Type B pancreatic cell (in vitro differentiated cells): ENCODE measurements around the gene GRIK5. TPM values are rescaled to one million over a fixed set of nuclear protein-coding genes. Genes with fewer than 3 reads are reported as not detected.

Source experiments
- DNase-seq: peaks from one replicate; pipeline ENCODE4 v3.0.0; 2021; ENCODE audit warnings: mixed read lengths; ENCODE audit not compliant: unreplicated experiment; ENCODE audit errors: extremely low spot score
- H3K27ac Mint-ChIP-seq: 2 replicates; pipeline ENCODE4 v1.8.0; 2021; ENCODE audit warnings: mild to moderate bottlenecking, mixed read lengths
- H3K27me3 Mint-ChIP-seq: 2 replicates; pipeline ENCODE4 v1.8.0; 2021; ENCODE audit warnings: mixed read lengths
- H3K36me3 Mint-ChIP-seq: 2 replicates; pipeline ENCODE4 v1.8.0; 2021; ENCODE audit warnings: mixed read lengths
- H3K4me1 Mint-ChIP-seq: one replicate; pipeline ENCODE4 v1.8.0; 2021; ENCODE audit warnings: mixed read lengths; ENCODE audit not compliant: unreplicated experiment
- H3K4me3 Mint-ChIP-seq: 2 replicates; pipeline ENCODE4 v1.8.0; 2021; ENCODE audit warnings: mild to moderate bottlenecking, mixed read lengths
- H3K9me3 Mint-ChIP-seq: 2 replicates; pipeline ENCODE4 v1.8.0; 2021; ENCODE audit warnings: mixed read lengths
- total RNA-seq: library from RNA; stranded (reverse); gene quantifications from 2 replicates; pipeline ENCODE4 v1.2.1, GENCODE V29; 2021; ENCODE audit warnings: low replicate concordance
- TF ChIP-seq, protein P1 (sequence below): fragments of 200-600 bp; sonication (generic); conservative IDR thresholded peaks from 2 replicates; pipeline ENCODE4 v1.5.0; 2021; ENCODE audit warnings: antibody characterized with exemption, mild to moderate bottlenecking

The GRIK5 gene
- total RNA-seq, 1 donor from 2014 or later = 5.8 TPM

DNA sequence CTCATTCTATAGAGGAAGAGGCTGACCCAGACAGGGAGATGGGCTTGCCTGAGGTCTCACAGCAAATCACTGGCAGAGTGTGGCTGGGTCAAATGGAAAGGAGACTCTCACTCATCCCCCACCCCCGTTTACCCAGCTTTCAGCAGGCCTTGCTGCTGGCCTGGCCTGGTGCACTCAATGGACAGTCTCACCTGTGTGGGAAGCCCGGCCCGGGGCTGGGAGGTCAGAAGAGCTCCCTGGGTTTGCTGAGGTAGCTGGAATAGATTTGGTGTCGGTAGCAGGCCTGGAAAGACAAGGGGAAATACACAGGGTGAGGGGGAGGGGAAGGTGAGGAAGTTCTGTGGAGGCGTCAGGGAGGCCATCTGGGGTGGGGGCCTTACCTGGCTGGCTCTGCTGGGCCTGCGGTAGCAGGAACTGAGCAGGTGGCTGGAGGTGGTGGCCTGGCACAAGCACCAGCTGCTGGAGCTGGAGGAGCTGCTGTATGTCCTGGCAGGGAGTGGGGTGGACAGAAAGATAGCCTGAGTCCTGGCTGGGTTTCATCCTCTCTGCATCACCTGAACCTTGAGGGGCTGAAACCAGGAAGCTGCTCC, 29.4 kb upstream of the GRIK5 start:
- H3K36me3 Mint-ChIP-seq = no peaks in the 10 kb centered on the region

DNA sequence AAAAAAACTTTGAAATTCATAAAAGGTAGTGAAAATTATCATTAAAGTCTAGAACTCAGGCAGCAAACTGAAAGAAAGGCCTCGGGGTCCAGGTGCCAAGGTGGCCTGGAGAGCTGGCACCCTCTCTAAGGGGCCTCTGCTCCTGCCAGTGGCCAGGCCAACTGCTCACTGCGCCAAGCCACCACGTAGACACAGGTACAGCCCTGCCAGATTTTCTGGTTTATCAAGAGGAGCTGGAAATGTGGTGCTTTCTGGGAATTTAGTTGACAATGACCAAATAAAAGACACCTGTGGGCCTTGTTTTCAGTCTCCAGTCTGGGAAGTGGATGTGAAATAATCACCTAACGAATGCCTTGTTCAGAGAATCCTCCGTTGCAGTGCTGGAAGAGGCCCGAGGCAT, 28.8 kb upstream of the GRIK5 start:
- no peak for DNase-seq
- no peak overlapping the region for H3K27ac Mint-ChIP-seq
- H3K36me3 Mint-ChIP-seq = no peaks in the 10 kb centered on the region
- TF ChIP-seq, protein P1, sequence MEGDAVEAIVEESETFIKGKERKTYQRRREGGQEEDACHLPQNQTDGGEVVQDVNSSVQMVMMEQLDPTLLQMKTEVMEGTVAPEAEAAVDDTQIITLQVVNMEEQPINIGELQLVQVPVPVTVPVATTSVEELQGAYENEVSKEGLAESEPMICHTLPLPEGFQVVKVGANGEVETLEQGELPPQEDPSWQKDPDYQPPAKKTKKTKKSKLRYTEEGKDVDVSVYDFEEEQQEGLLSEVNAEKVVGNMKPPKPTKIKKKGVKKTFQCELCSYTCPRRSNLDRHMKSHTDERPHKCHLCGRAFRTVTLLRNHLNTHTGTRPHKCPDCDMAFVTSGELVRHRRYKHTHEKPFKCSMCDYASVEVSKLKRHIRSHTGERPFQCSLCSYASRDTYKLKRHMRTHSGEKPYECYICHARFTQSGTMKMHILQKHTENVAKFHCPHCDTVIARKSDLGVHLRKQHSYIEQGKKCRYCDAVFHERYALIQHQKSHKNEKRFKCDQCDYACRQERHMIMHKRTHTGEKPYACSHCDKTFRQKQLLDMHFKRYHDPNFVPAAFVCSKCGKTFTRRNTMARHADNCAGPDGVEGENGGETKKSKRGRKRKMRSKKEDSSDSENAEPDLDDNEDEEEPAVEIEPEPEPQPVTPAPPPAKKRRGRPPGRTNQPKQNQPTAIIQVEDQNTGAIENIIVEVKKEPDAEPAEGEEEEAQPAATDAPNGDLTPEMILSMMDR = no peak
- H3K4me3 Mint-ChIP-seq = no peak overlapping the region
- H3K4me1 Mint-ChIP-seq = no peaks in the 10 kb centered on the region
- H3K27me3 Mint-ChIP-seq = peaks cover 35% of the 10 kb centered on the region
- no peaks in the 10 kb centered on the region for H3K9me3 Mint-ChIP-seq

More for the DNA sequence above, 29.4 kb upstream of the GRIK5 start:
- Mint-ChIP-seq H3K27ac (no peak overlapping the region), H3K4me3 (no peak overlapping the region), H3K9me3 (no peaks in the 10 kb centered on the region), H3K4me1 (no peaks in the 10 kb centered on the region), H3K27me3 (peaks cover 34% of the 10 kb centered on the region)
- TF ChIP-seq, protein P1 = no peak
- no peak for DNase-seq

GRCh38 chr19:42097461-42097860, 27.5 kb upstream of the GRIK5 start:
- TF ChIP-seq, protein P1 = no peak

DNA sequence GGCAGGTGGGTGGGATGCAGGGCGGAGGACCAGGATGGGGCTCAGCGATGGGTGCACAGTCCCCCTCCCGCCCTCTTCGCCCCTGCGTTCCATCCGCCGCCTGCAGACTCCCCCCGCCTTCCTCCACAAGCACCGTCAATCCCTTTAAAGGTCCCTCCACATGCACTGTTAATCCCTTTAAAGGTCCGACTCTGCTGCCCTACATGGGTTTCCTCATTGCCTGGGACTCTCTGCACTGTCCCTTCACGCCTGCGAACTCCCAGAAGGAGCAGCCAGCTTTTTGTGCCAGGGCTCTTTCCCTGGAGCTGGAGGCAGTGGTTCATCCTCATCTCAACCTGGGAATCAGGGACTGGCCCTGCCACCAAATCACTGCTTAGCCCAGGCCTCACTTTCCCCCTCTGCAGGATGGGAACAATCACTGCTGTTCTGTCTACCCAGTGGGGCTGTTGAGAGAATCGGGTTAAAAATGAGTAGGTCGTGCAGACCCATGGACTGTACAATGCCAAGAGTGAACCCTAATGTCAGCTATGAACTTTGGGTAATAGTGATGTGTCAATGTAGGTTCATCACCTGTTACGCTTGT, 26.3 kb upstream of the GRIK5 start:
- H3K4me1 Mint-ChIP-seq = no peaks in the 10 kb centered on the region
- no peak for DNase-seq
- H3K4me3 Mint-ChIP-seq = no peak overlapping the region
- H3K27ac Mint-ChIP-seq = no peak overlapping the region
- no peaks in the 10 kb centered on the region for H3K36me3 Mint-ChIP-seq
- no peaks in the 10 kb centered on the region for H3K9me3 Mint-ChIP-seq
- H3K27me3 Mint-ChIP-seq = peaks cover 29% of the 10 kb centered on the region
- TF ChIP-seq, protein P1 = no peak

More at GRCh38 chr19:42097461-42097860, 27.5 kb upstream of the GRIK5 start:
- no peak overlapping the region for H3K27ac Mint-ChIP-seq
- H3K27me3 Mint-ChIP-seq = peaks cover 29% of the 10 kb centered on the region
- no peak overlapping the region for H3K4me3 Mint-ChIP-seq
- no peaks in the 10 kb centered on the region for H3K9me3 Mint-ChIP-seq
- no peaks in the 10 kb centered on the region for H3K4me1 Mint-ChIP-seq
- no peak for DNase-seq
- no peaks in the 10 kb centered on the region for H3K36me3 Mint-ChIP-seq

GRCh38 chr19:42095814-42096230, 25.8 kb upstream of the GRIK5 start:
- TF ChIP-seq, protein P1 = no peak
- Mint-ChIP-seq H3K4me3 (no peak overlapping the region), H3K9me3 (no peaks in the 10 kb centered on the region), H3K36me3 (no peaks in the 10 kb centered on the region), H3K4me1 (no peaks in the 10 kb centered on the region), H3K27me3 (peaks cover 29% of the 10 kb centered on the region), H3K27ac (no peak overlapping the region)
- no peak for DNase-seq
